ENCODE results near the gene GATAD2A. TPM values are rescaled to one million over a fixed set of nuclear protein-coding genes. Genes with fewer than 3 reads are reported as not detected.
"Not testable (repeated sequence)": the region's sequence is repeated elsewhere in the genome, so short reads cannot be mapped to it uniquely, and the experiment has no call there.

Gene GATAD2A
- total RNA-seq, 1 donor from 2014 or later: 163 TPM

DNA sequence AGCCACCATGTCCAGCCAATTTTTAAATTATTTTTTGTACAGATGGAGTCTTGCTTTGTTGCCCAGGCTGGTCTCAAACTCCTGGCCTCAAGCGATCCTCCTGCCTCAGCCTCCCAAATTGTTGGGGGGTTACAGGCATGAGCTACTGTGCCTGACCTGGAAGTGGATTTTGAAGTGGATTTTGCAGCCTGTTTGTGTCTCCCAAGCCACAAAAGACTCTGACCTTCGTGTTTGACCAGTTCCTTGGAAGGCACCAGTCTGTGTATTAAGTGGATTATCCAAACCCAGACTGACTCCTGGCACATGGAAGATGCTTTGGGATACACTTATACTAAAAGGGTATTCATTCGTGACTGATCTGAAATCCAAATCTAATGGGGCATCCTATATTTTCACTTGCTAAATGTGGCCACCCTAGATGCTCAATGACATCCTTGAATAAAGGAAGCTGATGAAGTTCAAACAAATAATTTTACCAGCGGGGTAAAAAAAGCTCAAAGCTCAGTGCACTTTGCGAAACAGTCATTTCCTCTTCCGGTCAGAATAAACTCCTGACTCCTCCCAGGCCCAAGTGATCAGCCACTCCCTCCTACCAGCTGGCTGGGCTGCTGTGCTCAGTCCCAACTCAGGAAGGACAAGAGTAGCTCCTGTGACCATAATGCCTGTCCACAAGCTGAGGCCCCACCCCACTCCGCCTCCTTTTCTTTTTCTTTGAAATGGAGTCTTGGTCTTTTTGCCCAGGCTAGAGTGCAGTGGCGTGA lies 32.6 kb upstream of the GATAD2A start:
- H3K36me3 Mint-ChIP-seq (ENCODE audit: low read depth, unreplicated experiment): no peaks in the 10 kb centered on the region

DNA sequence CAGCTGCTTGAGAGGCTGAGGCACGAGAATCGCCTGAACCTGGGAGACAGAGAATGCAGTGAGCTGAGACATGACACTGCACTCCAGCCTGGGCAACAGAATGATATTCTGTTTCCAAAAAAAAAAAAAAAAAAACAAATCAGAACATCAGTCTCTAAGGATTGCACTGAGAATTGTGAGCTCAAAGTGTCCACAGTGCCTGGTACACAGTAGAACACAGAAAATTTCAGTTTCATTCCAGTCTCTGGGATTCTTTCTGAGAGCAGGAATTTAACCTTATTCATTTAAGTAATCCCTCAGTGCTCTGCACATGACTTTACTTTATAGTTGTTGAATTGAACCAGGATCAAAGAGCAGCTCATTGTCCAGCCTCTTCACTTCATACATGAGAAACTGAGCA lies 25.9 kb upstream of the GATAD2A start:
- Mint-ChIP-seq H3K4me3 (ENCODE audit: unreplicated experiment) (no peak overlapping the region), H3K36me3 (ENCODE audit: low read depth, unreplicated experiment) (no peaks in the 10 kb centered on the region), H3K4me1 (ENCODE audit: low read depth, unreplicated experiment) (no peaks in the 10 kb centered on the region), H3K9me3 (ENCODE audit: unreplicated experiment) (no peaks in the 10 kb centered on the region), H3K27me3 (ENCODE audit: low read depth, unreplicated experiment) (no peaks in the 10 kb centered on the region), H3K27ac (ENCODE audit: unreplicated experiment) (no peak overlapping the region)
- Histone ChIP-seq H3K9me3 (ENCODE audit: insufficient read depth, low read depth, low read length) (no peaks in the 10 kb centered on the region), H3K27me3 (ENCODE audit: insufficient read depth, low read length) (no peaks in the 10 kb centered on the region), H3K9ac (ENCODE audit: low read length) (no peak overlapping the region), H4K20me1 (ENCODE audit: insufficient read depth, low read length) (no peaks in the 10 kb centered on the region), H3K79me2 (ENCODE audit: insufficient read depth, low read length) (no peaks in the 10 kb centered on the region), H3K4me1 (ENCODE audit: insufficient read depth, low read length) (peaks cover 1% of the 10 kb centered on the region), H3K4me3 (ENCODE audit: insufficient read depth, low read depth, low read length) (no peak overlapping the region), H3K36me3 (ENCODE audit: insufficient read depth, low read length) (no peaks in the 10 kb centered on the region), H3K27ac (ENCODE audit: low read depth, low read length) (no peak overlapping the region), H3K4me2 (ENCODE audit: low read length) (no peak overlapping the region), H2AFZ (ENCODE audit: low read depth, low read length) (no peak overlapping the region)
- DNase-seq (ENCODE audit: low read depth) (no peak), FAIRE-seq (no peak)
- TF ChIP-seq, protein P1, sequence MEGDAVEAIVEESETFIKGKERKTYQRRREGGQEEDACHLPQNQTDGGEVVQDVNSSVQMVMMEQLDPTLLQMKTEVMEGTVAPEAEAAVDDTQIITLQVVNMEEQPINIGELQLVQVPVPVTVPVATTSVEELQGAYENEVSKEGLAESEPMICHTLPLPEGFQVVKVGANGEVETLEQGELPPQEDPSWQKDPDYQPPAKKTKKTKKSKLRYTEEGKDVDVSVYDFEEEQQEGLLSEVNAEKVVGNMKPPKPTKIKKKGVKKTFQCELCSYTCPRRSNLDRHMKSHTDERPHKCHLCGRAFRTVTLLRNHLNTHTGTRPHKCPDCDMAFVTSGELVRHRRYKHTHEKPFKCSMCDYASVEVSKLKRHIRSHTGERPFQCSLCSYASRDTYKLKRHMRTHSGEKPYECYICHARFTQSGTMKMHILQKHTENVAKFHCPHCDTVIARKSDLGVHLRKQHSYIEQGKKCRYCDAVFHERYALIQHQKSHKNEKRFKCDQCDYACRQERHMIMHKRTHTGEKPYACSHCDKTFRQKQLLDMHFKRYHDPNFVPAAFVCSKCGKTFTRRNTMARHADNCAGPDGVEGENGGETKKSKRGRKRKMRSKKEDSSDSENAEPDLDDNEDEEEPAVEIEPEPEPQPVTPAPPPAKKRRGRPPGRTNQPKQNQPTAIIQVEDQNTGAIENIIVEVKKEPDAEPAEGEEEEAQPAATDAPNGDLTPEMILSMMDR (IDR thresholded peaks at IDR 0.05; ENCODE audit: insufficient read depth, low read depth, low read length): no peak
- no peak for TF ChIP-seq EZH2 (IDR thresholded peaks at IDR 0.05; ENCODE audit: insufficient read depth, low read length)

More for the DNA sequence above, 32.6 kb upstream of the GATAD2A start:
- no peak for FAIRE-seq
- no peaks in the 10 kb centered on the region for H3K79me2 ChIP-seq (ENCODE audit: insufficient read depth, low read length)
- no peak for DNase-seq (ENCODE audit: low read depth)
- Mint-ChIP-seq H3K4me3 (ENCODE audit: unreplicated experiment) (no peak overlapping the region), H3K27ac (ENCODE audit: unreplicated experiment) (no peak overlapping the region), H3K9me3 (ENCODE audit: unreplicated experiment) (no peaks in the 10 kb centered on the region), H3K4me1 (ENCODE audit: low read depth, unreplicated experiment) (no peaks in the 10 kb centered on the region), H3K27me3 (ENCODE audit: low read depth, unreplicated experiment) (no peaks in the 10 kb centered on the region)
- no peak overlapping the region for H3K9ac ChIP-seq (ENCODE audit: low read length)
- no peaks in the 10 kb centered on the region for H4K20me1 ChIP-seq (ENCODE audit: insufficient read depth, low read length)
- no peaks in the 10 kb centered on the region for H3K4me1 ChIP-seq (ENCODE audit: insufficient read depth, low read length)
- H3K27me3 ChIP-seq (ENCODE audit: insufficient read depth, low read length): no peaks in the 10 kb centered on the region
- TF ChIP-seq, protein P1 (IDR thresholded peaks at IDR 0.05; ENCODE audit: insufficient read depth, low read depth, low read length): no peak
- TF ChIP-seq EZH2 (IDR thresholded peaks at IDR 0.05; ENCODE audit: insufficient read depth, low read length): no peak
- peak overlapping the region; percentile 54 for H2AFZ ChIP-seq (ENCODE audit: low read depth, low read length)
- H3K4me2 ChIP-seq (ENCODE audit: low read length): peak overlapping the region; percentile 38
- H3K9me3 ChIP-seq (ENCODE audit: insufficient read depth, low read depth, low read length): no peaks in the 10 kb centered on the region
- no peak overlapping the region for H3K4me3 ChIP-seq (ENCODE audit: insufficient read depth, low read depth, low read length)
- no peak overlapping the region for H3K27ac ChIP-seq (ENCODE audit: low read depth, low read length)
- no peaks in the 10 kb centered on the region for H3K36me3 ChIP-seq (ENCODE audit: insufficient read depth, low read length)

DNA sequence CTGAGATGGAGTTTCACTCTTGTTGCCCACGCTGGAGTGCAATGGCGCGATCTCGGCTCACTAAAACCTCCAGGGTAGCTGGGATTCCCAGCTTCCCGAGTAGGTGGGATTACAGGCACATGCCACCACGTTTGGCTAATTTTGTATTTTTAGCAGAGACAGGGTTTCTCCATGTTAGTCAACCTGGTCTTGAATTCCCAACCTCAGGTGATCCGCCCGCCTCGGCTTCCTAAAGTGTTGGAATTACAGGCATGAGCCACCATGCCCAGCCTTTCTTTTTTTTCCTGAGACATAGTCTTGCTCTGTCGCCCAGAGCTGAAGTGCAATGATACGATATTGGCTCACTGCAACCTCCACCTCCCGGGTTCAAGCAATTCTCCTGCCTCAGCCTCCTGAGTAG lies 25.2 kb upstream of the GATAD2A start:
- not testable (repeated sequence) for H4K20me1 ChIP-seq (ENCODE audit: insufficient read depth, low read length); H3K4me3 Mint-ChIP-seq (ENCODE audit: unreplicated experiment); H3K79me2 ChIP-seq (ENCODE audit: insufficient read depth, low read length); H3K27me3 Mint-ChIP-seq (ENCODE audit: low read depth, unreplicated experiment); H3K4me1 Mint-ChIP-seq (ENCODE audit: low read depth, unreplicated experiment); H3K9me3 Mint-ChIP-seq (ENCODE audit: unreplicated experiment); H3K36me3 ChIP-seq (ENCODE audit: insufficient read depth, low read length); H2AFZ ChIP-seq (ENCODE audit: low read depth, low read length); H3K4me2 ChIP-seq (ENCODE audit: low read length); H3K27ac ChIP-seq (ENCODE audit: low read depth, low read length); FAIRE-seq; H3K4me1 ChIP-seq (ENCODE audit: insufficient read depth, low read length); H3K9ac ChIP-seq (ENCODE audit: low read length); H3K27me3 ChIP-seq (ENCODE audit: insufficient read depth, low read length); H3K9me3 ChIP-seq (ENCODE audit: insufficient read depth, low read depth, low read length); H3K36me3 Mint-ChIP-seq (ENCODE audit: low read depth, unreplicated experiment); H3K27ac Mint-ChIP-seq (ENCODE audit: unreplicated experiment); DNase-seq (ENCODE audit: low read depth); H3K4me3 ChIP-seq (ENCODE audit: insufficient read depth, low read depth, low read length)

Measured in astrocyte (in vitro differentiated cells and primary cell).